ENCODE data around the gene CDH24. TPM values are rescaled to one million over a fixed set of nuclear protein-coding genes. Genes with fewer than 3 reads are reported as not detected.

CDH24 gene
- total and polyA plus RNA-seq, 2 of the 13 experiments (the other 11 are each of a cell fraction or from before 2014, with no cell fraction given): 0.69 to 0.99 TPM

DNA sequence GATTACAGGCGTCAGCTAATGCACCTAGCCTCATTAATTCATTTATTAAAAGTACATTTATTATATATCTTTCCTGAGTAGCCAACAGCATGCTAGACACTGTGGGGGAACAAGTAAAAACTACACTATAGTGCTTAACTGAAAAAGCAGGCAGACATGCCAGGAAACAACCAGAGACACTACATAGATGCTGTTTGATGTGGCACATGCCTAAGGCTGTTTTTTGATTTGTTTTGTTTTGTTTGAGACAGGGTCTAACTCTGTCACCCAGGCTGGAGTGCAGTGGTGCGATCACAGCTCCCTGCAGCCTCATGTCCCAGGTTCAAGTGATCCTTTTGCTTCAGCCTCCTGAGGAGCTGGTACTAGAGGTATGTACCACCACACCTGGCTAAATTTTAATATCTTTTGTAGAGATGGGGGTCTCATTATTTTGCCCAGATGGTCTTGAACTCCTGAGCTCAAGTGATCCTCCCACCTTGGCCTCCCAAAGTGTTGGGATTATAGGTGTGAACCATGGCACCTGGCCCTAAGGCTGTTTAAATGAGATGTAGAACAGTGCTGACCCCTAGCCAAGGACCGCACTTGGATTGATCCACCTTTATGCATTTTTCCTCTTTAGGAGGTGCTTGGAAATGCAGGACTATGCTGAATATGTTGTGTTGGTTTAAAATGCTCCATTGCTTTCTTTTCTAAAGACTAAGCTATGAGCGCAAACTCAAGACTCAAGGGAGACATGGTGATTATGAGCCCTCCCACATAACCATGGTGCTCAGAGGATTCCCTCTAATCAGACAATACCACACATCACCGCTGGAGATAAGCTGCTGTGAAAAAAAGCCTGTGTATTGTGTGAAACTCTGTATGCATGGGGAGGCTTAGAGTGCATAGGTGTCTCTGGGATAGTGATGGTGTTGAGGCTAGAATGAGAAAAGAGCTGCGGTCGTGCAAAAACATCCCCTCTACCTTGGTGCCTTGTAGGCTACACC is 36.9 kb downstream of the CDH24 start:
- ChIA-PET POLR2A (interaction anchor here (1.2 to 15.1 kb wide), 3 partner anchors 13 to 14 kb away, joined by 5 to 203 read pairs (median 5); partner anchors contain the start of gene PSMB5), CTCF (ENCODE audit: low intra/inter-chr PET ratio, low total read pairs) (no interaction called here)
- Histone ChIP-seq H3K27ac (ENCODE audit: extremely low read length, insufficient read depth, low read length) (no peak overlapping the region), H3K4me2 (ENCODE audit: low read depth, low read length) (no peak overlapping the region), H3K27me3 (ENCODE audit: control insufficient read depth in 1 of 2, insufficient read depth in 2 of 2, low read length in 2 of 2) (no peaks in the 10 kb centered on the region), H3K9ac (ENCODE audit: insufficient read depth, low read depth, low read length) (no peak overlapping the region), H2AFZ (ENCODE audit: low read length) (no peak overlapping the region), H3K9me3 (ENCODE audit: low read length) (no peaks in the 10 kb centered on the region), H3K4me3 (replicated peaks in 1 of 3; ENCODE audit: insufficient read depth in 1 of 3, low read depth in 2 of 3, low read length in 3 of 3) (no peak overlapping the region), H3K4me1 (ENCODE audit: insufficient read depth, low read length) (peaks cover 8% of the 10 kb centered on the region), H3K36me3 (replicated peaks in 1 of 2; ENCODE audit: control insufficient read depth in 1 of 2, insufficient read depth in 2 of 2, low read length in 2 of 2) (peaks cover 4 to 10% of the 10 kb centered on the region in 2 experiments), H3K79me2 (ENCODE audit: insufficient read depth, low read length) (no peaks in the 10 kb centered on the region), H4K20me1 (ENCODE audit: insufficient read depth, low read length) (no peaks in the 10 kb centered on the region)
- FAIRE-seq (no peak), ATAC-seq (peak; percentile 6), DNase-seq (ENCODE audit: low spot score) (no peak)
- no TSS peak for BruUV-seq (replicated peaks)
- TF ChIP-seq CENPT (CRISPR knock-in tag; IDR thresholded peaks at IDR 0.05; ENCODE audit: low read depth) (no peak), PHB2 (IDR thresholded peaks at IDR 0.05; ENCODE audit: partially characterized antibody) (no peak), ZNF230 (CRISPR knock-in tag; IDR thresholded peaks at IDR 0.05) (0 out of 2 replicates have a peak, but pooled peaks have one; percentile 76), ZNF251 (CRISPR knock-in tag; IDR thresholded peaks at IDR 0.05) (0 out of 2 replicates have a peak, but pooled peaks have one; percentile 41), RFXAP (CRISPR knock-in tag; IDR thresholded peaks at IDR 0.05; ENCODE audit: borderline replicate concordance) (no peak)
- TF ChIP-seq, protein P1, sequence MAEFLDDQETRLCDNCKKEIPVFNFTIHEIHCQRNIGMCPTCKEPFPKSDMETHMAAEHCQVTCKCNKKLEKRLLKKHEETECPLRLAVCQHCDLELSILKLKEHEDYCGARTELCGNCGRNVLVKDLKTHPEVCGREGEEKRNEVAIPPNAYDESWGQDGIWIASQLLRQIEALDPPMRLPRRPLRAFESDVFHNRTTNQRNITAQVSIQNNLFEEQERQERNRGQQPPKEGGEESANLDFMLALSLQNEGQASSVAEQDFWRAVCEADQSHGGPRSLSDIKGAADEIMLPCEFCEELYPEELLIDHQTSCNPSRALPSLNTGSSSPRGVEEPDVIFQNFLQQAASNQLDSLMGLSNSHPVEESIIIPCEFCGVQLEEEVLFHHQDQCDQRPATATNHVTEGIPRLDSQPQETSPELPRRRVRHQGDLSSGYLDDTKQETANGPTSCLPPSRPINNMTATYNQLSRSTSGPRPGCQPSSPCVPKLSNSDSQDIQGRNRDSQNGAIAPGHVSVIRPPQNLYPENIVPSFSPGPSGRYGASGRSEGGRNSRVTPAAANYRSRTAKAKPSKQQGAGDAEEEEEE (CRISPR knock-in tag; IDR thresholded peaks at IDR 0.05; ENCODE audit: borderline replicate concordance): 0 out of 2 replicates have a peak, but pooled peaks have one; percentile 3
- in situ Hi-C loops (cut with HindIII; ENCODE audit: extremely low pct_ligation_motif_present, low pct_unique_long_range_greater_than_20kb): no loop called here
- 96% methylated on average over 7 of the region's 7 CpGs for WGBS (ENCODE audit: low lambda C conversion rate)
- intact Hi-C loops (cut with micrococcal nuclease; ENCODE audit: unreplicated experiment): no loop called here
